Chondrocyte (in vitro differentiated cells): Measurements from ENCODE around the gene ADGRL2. TPM values are rescaled to one million over a fixed set of nuclear protein-coding genes. Genes with fewer than 3 reads are reported as not detected.

Source experiments
- DNase-seq: peaks from one replicate; pipeline ENCODE4 v3.0.0; 2021; ENCODE audit warnings: mixed read lengths, low spot score
- H3K27ac Mint-ChIP-seq: one replicate; pipeline ENCODE4 v1.8.0; 2021; ENCODE audit warnings: mild to moderate bottlenecking, moderate library complexity, mixed read lengths; ENCODE audit not compliant: unreplicated experiment
- H3K27me3 Mint-ChIP-seq: 2 replicates; pipeline ENCODE4 v1.8.0; 2021; ENCODE audit warnings: low read depth, mixed read lengths
- H3K36me3 Mint-ChIP-seq: 2 replicates; pipeline ENCODE4 v1.8.0; 2021; ENCODE audit warnings: low read depth, mixed read lengths
- H3K4me1 Mint-ChIP-seq: 2 replicates; pipeline ENCODE4 v1.8.0; 2021; ENCODE audit warnings: low read depth, mild to moderate bottlenecking, mixed read lengths
- H3K4me3 Mint-ChIP-seq: one replicate; pipeline ENCODE4 v1.8.0; 2021; ENCODE audit warnings: mild to moderate bottlenecking, moderate library complexity, mixed read lengths; ENCODE audit not compliant: unreplicated experiment
- H3K9me3 Mint-ChIP-seq: 2 replicates; pipeline ENCODE4 v1.8.0; 2021; ENCODE audit warnings: low read depth, mixed read lengths
- total RNA-seq: library from RNA; stranded (reverse); gene quantifications from 3 replicates; pipeline ENCODE4 v1.2.1, GENCODE V29; 2021
- TF ChIP-seq, protein P1 (sequence below): fragments of 200-600 bp; sonication (generic); IDR thresholded peaks from 2 replicates; pipeline ENCODE4 v1.5.0; 2021; ENCODE audit warnings: antibody characterized with exemption, mild to moderate bottlenecking, moderate library complexity

The ADGRL2 gene
- total RNA-seq, 1 donor from 2014 or later, result 51.2 TPM

DNA sequence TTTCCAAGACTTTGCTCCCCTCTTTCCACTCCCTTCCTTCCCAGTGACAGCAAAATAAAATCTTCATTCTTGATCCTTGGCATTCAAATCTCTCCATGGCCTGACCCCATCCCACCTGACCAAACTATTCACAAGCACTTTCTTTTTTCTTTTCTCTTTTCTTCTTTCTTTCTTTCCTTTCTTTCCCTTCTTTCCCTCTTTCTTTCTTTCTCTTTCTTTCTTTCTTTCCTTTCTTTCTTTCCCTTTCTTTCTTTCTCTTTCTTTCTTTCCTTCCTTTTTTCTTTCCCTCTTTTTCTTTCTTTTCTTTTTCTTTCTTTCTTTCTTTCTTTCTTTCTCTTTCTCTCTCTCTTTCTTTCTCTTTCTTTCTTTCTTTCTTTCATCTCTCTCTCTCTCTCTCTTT, 207.1 kb downstream of the ADGRL2 start:
- no peak for DNase-seq
- Mint-ChIP-seq H3K4me3 (no peak overlapping the region), H3K27ac (no peak overlapping the region), H3K36me3 (no peaks in the 10 kb centered on the region), H3K27me3 (no peaks in the 10 kb centered on the region), H3K9me3 (no peaks in the 10 kb centered on the region), H3K4me1 (peaks cover 11% of the 10 kb centered on the region)
- TF ChIP-seq, protein P1, sequence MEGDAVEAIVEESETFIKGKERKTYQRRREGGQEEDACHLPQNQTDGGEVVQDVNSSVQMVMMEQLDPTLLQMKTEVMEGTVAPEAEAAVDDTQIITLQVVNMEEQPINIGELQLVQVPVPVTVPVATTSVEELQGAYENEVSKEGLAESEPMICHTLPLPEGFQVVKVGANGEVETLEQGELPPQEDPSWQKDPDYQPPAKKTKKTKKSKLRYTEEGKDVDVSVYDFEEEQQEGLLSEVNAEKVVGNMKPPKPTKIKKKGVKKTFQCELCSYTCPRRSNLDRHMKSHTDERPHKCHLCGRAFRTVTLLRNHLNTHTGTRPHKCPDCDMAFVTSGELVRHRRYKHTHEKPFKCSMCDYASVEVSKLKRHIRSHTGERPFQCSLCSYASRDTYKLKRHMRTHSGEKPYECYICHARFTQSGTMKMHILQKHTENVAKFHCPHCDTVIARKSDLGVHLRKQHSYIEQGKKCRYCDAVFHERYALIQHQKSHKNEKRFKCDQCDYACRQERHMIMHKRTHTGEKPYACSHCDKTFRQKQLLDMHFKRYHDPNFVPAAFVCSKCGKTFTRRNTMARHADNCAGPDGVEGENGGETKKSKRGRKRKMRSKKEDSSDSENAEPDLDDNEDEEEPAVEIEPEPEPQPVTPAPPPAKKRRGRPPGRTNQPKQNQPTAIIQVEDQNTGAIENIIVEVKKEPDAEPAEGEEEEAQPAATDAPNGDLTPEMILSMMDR, result no peak

DNA sequence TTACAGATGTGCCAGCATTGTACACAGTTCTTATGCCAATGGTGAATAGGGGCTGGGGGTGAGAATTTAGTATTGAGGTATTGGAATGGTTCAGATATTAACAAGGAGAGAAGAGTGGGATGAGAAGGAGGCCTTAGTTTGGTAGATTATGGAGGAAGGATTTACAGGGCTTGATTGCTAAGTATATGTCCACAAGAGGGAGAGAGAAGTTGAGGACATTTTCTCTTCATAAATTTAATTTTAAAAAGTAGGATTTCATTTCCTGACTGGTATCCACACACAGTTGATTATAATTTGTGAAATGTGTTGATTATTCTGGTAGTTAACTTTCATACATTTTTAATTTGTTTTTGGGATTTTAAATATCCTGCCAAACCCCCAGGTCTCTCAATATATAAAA, 213.0 kb downstream of the ADGRL2 start:
- H3K9me3 Mint-ChIP-seq, result no peaks in the 10 kb centered on the region
- H3K27ac Mint-ChIP-seq, result no peak overlapping the region
- no peak overlapping the region for H3K4me3 Mint-ChIP-seq
- no peaks in the 10 kb centered on the region for H3K36me3 Mint-ChIP-seq
- H3K27me3 Mint-ChIP-seq, result no peaks in the 10 kb centered on the region
- H3K4me1 Mint-ChIP-seq, result peaks cover 9% of the 10 kb centered on the region
- TF ChIP-seq, protein P1, result peak; percentile 71
- DNase-seq, result no peak

DNA sequence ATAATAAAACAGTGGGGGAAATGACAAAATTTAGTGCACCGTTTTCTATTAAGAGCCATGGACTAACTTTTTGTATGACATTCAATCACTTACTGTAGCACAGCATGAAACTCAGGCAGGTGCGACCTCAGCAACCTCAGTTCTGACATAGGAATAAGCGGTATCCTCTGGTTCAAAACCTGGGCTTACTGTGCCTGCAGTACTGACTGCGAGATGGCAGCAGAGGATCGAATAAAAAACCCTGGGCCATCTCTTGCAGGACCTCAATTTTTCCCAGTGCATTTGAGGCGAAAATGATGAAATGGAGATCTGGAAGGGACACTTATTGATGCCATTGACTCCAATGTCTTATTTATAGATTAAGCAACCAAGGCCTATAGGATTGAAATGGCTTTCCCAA, 214.7 kb downstream of the ADGRL2 start:
- H3K9me3 Mint-ChIP-seq, result peaks cover 5% of the 10 kb centered on the region
- H3K27me3 Mint-ChIP-seq, result no peaks in the 10 kb centered on the region
- no peak overlapping the region for H3K4me3 Mint-ChIP-seq
- DNase-seq, result no peak
- H3K36me3 Mint-ChIP-seq, result peaks cover 2% of the 10 kb centered on the region
- TF ChIP-seq, protein P1, result no peak
- no peaks in the 10 kb centered on the region for H3K4me1 Mint-ChIP-seq
- H3K27ac Mint-ChIP-seq, result no peak overlapping the region

DNA sequence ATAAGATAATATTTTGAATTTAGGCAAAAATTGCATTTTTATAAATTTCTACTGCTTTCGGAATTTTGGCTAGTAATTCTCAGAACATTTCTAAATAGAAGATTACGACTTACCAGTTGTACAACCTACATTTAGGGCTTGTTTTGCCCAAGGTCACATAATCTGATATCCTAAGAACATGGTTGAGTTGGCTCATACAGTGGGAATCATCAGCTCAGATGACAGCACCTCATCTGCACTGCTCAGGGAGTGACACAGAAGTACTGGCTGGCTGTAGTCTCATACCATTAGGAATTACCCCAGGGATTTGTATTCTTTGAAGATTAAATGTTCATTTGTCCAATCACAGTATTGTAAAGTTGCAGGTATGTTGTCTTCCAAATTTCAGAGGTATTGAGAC, 217.6 kb downstream of the ADGRL2 start:
- H3K4me1 Mint-ChIP-seq, result no peaks in the 10 kb centered on the region
- H3K36me3 Mint-ChIP-seq, result peaks cover 4% of the 10 kb centered on the region
- TF ChIP-seq, protein P1, result no peak
- H3K9me3 Mint-ChIP-seq, result peaks cover 9% of the 10 kb centered on the region
- no peak overlapping the region for H3K4me3 Mint-ChIP-seq
- H3K27ac Mint-ChIP-seq, result no peak overlapping the region
- no peak for DNase-seq
- H3K27me3 Mint-ChIP-seq, result no peaks in the 10 kb centered on the region

DNA sequence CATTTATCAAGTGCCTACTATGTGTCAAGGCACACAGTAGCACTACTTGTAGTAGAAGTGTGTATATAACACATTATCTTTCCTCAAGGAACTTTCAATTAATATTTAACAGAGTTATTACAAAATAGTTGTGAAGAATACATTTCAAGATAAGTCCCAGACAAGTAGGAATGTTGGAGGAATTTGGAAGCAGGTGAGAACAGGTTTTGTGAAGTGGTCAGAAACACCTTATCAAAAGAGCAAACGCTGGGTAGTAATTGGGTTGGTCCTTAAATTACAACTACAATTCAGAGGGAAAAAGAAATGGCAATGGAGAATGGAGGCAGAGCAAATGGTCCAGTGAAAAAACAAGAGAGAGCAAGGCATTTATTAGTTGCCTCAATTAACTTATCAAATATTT, 218.8 kb downstream of the ADGRL2 start:
- no peak overlapping the region for H3K27ac Mint-ChIP-seq
- no peaks in the 10 kb centered on the region for H3K4me1 Mint-ChIP-seq
- H3K9me3 Mint-ChIP-seq, result peaks cover 11% of the 10 kb centered on the region
- no peak for DNase-seq
- H3K27me3 Mint-ChIP-seq, result no peaks in the 10 kb centered on the region
- H3K4me3 Mint-ChIP-seq, result no peak overlapping the region
- TF ChIP-seq, protein P1, result no peak
- H3K36me3 Mint-ChIP-seq, result peaks cover 4% of the 10 kb centered on the region
